OCI-LY1 (cell line): ENCODE data around the gene KCTD19.

Experiments
- H2AFZ ChIP-seq: fragments of 200-600 bp; sonication (generic), shearing (Covaris generic); 2 replicates; pipeline ENCODE4 v1.6.0; 2014; ENCODE audit warnings: antibody characterized with exemption, mild to moderate bottlenecking, low read length
- H3F3A ChIP-seq: fragments of 200-600 bp; sonication (generic), shearing (Covaris generic); 2 replicates; pipeline ENCODE4 v1.6.0; 2014; ENCODE audit warnings: mild to moderate bottlenecking, antibody characterized with exemption, low read length, moderate library complexity; ENCODE audit not compliant: insufficient read depth
- H3K27ac ChIP-seq: fragments of 200-600 bp; sonication (generic); 2 replicates; pipeline ENCODE4 v1.5.1; 2014; ENCODE audit warnings: low read length, mixed run types, mild to moderate bottlenecking, low read depth; ENCODE audit not compliant: poor library complexity, severe bottlenecking
- H3K27me3 ChIP-seq: fragments of 200-600 bp; sonication (generic); 2 replicates; pipeline ENCODE4 v1.6.0; 2014; ENCODE audit warnings: antibody characterized with exemption, mild to moderate bottlenecking, low read length, moderate library complexity; ENCODE audit not compliant: insufficient read depth
- H3K36me3 ChIP-seq: fragments of 200-600 bp; sonication (generic); 2 replicates; pipeline ENCODE4 v1.6.1; 2014; ENCODE audit warnings: mild to moderate bottlenecking, antibody characterized with exemption, low read length, moderate library complexity, mixed read lengths; ENCODE audit not compliant: insufficient read depth
- H3K4me1 ChIP-seq: fragments of 200-600 bp; sonication (generic); 2 replicates; pipeline ENCODE4 v1.5.1; 2014; ENCODE audit warnings: mild to moderate bottlenecking, low read length, moderate library complexity; ENCODE audit not compliant: insufficient read depth, severe bottlenecking
- H3K4me2 ChIP-seq: fragments of 200-600 bp; sonication (generic), shearing (Covaris generic); 2 replicates; pipeline ENCODE4 v1.6.1; 2014; ENCODE audit warnings: low read length
- H3K4me3 ChIP-seq: fragments of 200-600 bp; sonication (generic); 2 replicates; pipeline ENCODE4 v1.5.1; 2014; ENCODE audit warnings: low read length, low read depth, mild to moderate bottlenecking, mixed read lengths; ENCODE audit not compliant: poor library complexity, severe bottlenecking
- H3K79me2 ChIP-seq: fragments of 200-600 bp; shearing (Covaris generic); 2 replicates; pipeline ENCODE4 v1.6.1; 2016; ENCODE audit warnings: mixed run types, low read length, mixed read lengths; ENCODE audit not compliant: insufficient read depth
- H3K9ac ChIP-seq: fragments of 200-600 bp; sonication (generic), shearing (Covaris generic); 2 replicates; pipeline ENCODE4 v1.6.1; 2014; ENCODE audit warnings: mild to moderate bottlenecking, low read length, mixed read lengths
- H3K9me2 ChIP-seq: fragments of 200-600 bp; sonication (generic), shearing (Covaris generic); 2 replicates; pipeline ENCODE4 v1.6.1; 2014; ENCODE audit warnings: low read depth, mild to moderate bottlenecking, low read length, mixed read lengths
- H3K9me3 ChIP-seq: fragments of 200-600 bp; shearing (Covaris generic); 2 replicates; pipeline ENCODE4 v1.6.1; 2014; ENCODE audit warnings: low read length, mixed read lengths
- H4K20me1 ChIP-seq: fragments of 200-600 bp; sonication (generic), shearing (Covaris generic); 2 replicates; pipeline ENCODE4 v1.6.0; 2016; ENCODE audit warnings: mild to moderate bottlenecking, low read length; ENCODE audit not compliant: insufficient read depth
- EZH2 ChIP-seq: fragments of 200-600 bp; sonication (generic), shearing (Covaris generic); IDR thresholded peaks from 2 replicates; pipeline ENCODE4 v1.8.0; 2017; ENCODE audit warnings: borderline replicate concordance, mixed run types, mild to moderate bottlenecking, antibody characterized with exemption, low read length, moderate library complexity, mixed read lengths
- TF ChIP-seq, protein P1 (sequence below): fragments of 200-600 bp; sonication (generic), shearing (Covaris generic); IDR thresholded peaks from 2 replicates; pipeline ENCODE4 v1.5.1; 2017; ENCODE audit warnings: mild to moderate bottlenecking, antibody characterized with exemption, low read length, moderate library complexity, mixed read lengths

Gene KCTD19

DNA sequence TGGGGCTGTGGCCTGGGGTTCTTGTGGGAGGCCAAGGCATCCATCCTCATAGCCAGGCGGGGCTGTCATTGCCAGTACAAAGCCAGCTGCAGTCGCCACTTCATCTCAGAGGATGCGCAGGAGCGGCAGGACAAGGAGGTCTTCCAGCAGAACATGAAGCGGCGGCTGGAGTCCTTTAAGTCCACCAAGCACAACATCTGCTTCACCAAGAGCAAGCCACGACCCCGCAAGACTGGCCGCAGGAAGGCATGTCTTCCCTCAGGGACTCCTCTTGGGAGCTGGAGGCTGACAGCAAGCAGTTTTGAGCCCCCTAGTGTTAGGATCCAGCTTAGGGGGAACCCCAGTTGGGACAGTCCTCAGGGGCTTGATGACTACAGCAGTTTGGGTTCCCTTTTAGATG, 62.3 kb downstream of the KCTD19 start:
- H2AFZ ChIP-seq: no peak overlapping the region
- H3K9me2 ChIP-seq: no peaks in the 10 kb centered on the region
- TF ChIP-seq, protein P1, sequence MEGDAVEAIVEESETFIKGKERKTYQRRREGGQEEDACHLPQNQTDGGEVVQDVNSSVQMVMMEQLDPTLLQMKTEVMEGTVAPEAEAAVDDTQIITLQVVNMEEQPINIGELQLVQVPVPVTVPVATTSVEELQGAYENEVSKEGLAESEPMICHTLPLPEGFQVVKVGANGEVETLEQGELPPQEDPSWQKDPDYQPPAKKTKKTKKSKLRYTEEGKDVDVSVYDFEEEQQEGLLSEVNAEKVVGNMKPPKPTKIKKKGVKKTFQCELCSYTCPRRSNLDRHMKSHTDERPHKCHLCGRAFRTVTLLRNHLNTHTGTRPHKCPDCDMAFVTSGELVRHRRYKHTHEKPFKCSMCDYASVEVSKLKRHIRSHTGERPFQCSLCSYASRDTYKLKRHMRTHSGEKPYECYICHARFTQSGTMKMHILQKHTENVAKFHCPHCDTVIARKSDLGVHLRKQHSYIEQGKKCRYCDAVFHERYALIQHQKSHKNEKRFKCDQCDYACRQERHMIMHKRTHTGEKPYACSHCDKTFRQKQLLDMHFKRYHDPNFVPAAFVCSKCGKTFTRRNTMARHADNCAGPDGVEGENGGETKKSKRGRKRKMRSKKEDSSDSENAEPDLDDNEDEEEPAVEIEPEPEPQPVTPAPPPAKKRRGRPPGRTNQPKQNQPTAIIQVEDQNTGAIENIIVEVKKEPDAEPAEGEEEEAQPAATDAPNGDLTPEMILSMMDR: peak; percentile 26; the same call in 1 of the 2 replicates
- no peak for TF ChIP-seq EZH2
- H3K9ac ChIP-seq: no peak overlapping the region
- no peaks in the 10 kb centered on the region for H3K79me2 ChIP-seq
- H3K4me3 ChIP-seq: no peak overlapping the region
- H3K36me3 ChIP-seq: no peaks in the 10 kb centered on the region
- H3K4me2 ChIP-seq: no peak overlapping the region
- H3K9me3 ChIP-seq: no peaks in the 10 kb centered on the region
- no peaks in the 10 kb centered on the region for H3K4me1 ChIP-seq
- H4K20me1 ChIP-seq: no peaks in the 10 kb centered on the region
- H3K27me3 ChIP-seq: 0 out of 2 replicates have a peak, but pooled peaks cover 5% of the 10 kb centered on the region
- no peaks in the 10 kb centered on the region for H3F3A ChIP-seq
- H3K27ac ChIP-seq: no peak overlapping the region

GRCh38 chr16:67263201-67263600, 63.3 kb downstream of the KCTD19 start:
- Histone ChIP-seq H3K79me2 (no peaks in the 10 kb centered on the region), H3K9me2 (no peaks in the 10 kb centered on the region), H2AFZ (no peak overlapping the region), H3K4me2 (no peak overlapping the region), H3F3A (no peaks in the 10 kb centered on the region), H3K4me1 (no peaks in the 10 kb centered on the region), H3K9ac (no peak overlapping the region), H3K9me3 (no peaks in the 10 kb centered on the region), H3K36me3 (no peaks in the 10 kb centered on the region), H4K20me1 (no peaks in the 10 kb centered on the region), H3K27me3 (0 out of 2 replicates have a peak, but pooled peaks cover 5% of the 10 kb centered on the region), H3K27ac (no peak overlapping the region), H3K4me3 (no peak overlapping the region)
- no peak for TF ChIP-seq EZH2
- TF ChIP-seq, protein P1: no peak

- H4K20me1 ChIP-seq: no peaks in the 10 kb centered on the region
- no peak overlapping the region for H3K27ac ChIP-seq
- no peaks in the 10 kb centered on the region for H3K9me3 ChIP-seq
- no peak overlapping the region for H3K4me3 ChIP-seq
- no peaks in the 10 kb centered on the region for H3K9me2 ChIP-seq
- no peaks in the 10 kb centered on the region for H3K27me3 ChIP-seq
- no peaks in the 10 kb centered on the region for H3K79me2 ChIP-seq
- H3F3A ChIP-seq: no peaks in the 10 kb centered on the region
- H3K9ac ChIP-seq: no peak overlapping the region
- H2AFZ ChIP-seq: no peak overlapping the region
- H3K4me1 ChIP-seq: no peaks in the 10 kb centered on the region
- no peak for TF ChIP-seq EZH2
- TF ChIP-seq, protein P1: peak; percentile 64
- H3K4me2 ChIP-seq: no peak overlapping the region
- no peaks in the 10 kb centered on the region for H3K36me3 ChIP-seq
Observed at GRCh38 chr16:67260426-67261063, 66.0 kb downstream of the KCTD19 start.
